GM18867 (cell line): ENCODE measurements around the gene DUSP14.

Source experiments
- ATAC-seq: cut with Tn5 transposase; IDR thresholded peaks from one replicate; pipeline ENCODE4 v1.9.1; 2021; ENCODE audit warnings: mild to moderate bottlenecking, moderate library complexity; ENCODE audit not compliant: unreplicated experiment

The DUSP14 gene

GRCh38 chr17:37553401-37553966 is 63.8 kb downstream of the DUSP14 start:
- ATAC-seq = no peak

GRCh38 chr17:37555386-37555785 is 65.7 kb downstream of the DUSP14 start:
- ATAC-seq = no peak

GRCh38 chr17:37557482-37557881 is 67.8 kb downstream of the DUSP14 start:
- no peak for ATAC-seq

- ATAC-seq = no peak
Observed at GRCh38 chr17:37558299-37558698, 68.6 kb downstream of the DUSP14 start.

GRCh38 chr17:37562016-37562745 is 72.5 kb downstream of the DUSP14 start:
- ATAC-seq = no peak
